Skin epidermis (tissue), 12 donors: ENCODE data around the gene PCYT1A.

Experiments
- H3K27ac ChIP-seq, 21 experiments: fragments of 200-600 bp; sonication (generic) in 11 of 21; one replicate each; pipeline ENCODE4 v1.5.0; 2020; ENCODE audit warnings: mild to moderate bottlenecking in 3 of 21, inconsistent platforms in 2 of 21, moderate library complexity in 2 of 21
- H3K4me3 ChIP-seq, 7 experiments: fragments of 200-600 bp; sonication (generic) in 2 of 7; one replicate each; pipeline ENCODE4 v1.5.0; 2020; ENCODE audit warnings: inconsistent platforms in 2 of 7, mild to moderate bottlenecking in 2 of 7, moderate library complexity in 1 of 7

The PCYT1A gene

DNA sequence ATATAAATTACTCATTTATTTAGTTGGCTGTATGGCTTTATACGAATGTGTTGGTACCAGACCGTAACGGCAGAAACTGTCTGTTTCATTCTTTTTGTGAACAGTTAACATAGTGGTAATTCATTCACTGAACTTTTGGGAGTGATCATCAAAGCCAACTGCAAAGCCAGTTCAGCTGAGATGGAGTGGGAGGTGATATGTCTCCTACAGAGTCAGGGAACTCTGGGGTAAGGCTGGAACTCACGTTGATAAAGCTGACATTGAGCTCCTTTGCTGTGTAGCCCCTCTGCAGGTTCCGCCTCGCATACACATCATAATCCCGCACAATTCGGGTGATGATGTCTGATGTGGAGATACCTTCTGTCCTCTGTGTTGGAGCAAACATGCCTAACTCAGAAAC lies 45.8 kb downstream of the PCYT1A start:
- H3K27ac ChIP-seq: no peak overlapping the region
- H3K4me3 ChIP-seq: no peak overlapping the region

DNA sequence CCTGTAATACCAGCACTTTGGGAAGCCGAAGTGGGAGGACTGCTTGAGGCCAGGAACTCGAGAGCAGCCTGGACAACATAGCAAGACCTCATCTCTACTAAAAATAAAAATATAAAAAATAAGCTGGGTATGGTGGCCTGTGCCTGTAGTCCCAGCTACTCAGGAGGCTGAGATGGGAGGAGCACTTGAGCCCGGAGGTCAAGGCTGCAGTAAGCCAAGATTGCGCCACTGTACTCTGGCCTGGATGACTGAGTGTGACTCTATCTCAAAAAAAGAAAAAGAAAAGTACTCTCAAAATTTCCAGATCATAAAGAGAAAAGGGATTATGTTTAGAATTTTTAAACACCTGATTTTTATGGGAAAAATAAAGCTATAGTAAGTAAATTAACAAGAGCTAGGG lies 47.1 kb downstream of the PCYT1A start:
- H3K4me3 ChIP-seq: no peak overlapping the region
- H3K27ac ChIP-seq: no peak overlapping the region

DNA sequence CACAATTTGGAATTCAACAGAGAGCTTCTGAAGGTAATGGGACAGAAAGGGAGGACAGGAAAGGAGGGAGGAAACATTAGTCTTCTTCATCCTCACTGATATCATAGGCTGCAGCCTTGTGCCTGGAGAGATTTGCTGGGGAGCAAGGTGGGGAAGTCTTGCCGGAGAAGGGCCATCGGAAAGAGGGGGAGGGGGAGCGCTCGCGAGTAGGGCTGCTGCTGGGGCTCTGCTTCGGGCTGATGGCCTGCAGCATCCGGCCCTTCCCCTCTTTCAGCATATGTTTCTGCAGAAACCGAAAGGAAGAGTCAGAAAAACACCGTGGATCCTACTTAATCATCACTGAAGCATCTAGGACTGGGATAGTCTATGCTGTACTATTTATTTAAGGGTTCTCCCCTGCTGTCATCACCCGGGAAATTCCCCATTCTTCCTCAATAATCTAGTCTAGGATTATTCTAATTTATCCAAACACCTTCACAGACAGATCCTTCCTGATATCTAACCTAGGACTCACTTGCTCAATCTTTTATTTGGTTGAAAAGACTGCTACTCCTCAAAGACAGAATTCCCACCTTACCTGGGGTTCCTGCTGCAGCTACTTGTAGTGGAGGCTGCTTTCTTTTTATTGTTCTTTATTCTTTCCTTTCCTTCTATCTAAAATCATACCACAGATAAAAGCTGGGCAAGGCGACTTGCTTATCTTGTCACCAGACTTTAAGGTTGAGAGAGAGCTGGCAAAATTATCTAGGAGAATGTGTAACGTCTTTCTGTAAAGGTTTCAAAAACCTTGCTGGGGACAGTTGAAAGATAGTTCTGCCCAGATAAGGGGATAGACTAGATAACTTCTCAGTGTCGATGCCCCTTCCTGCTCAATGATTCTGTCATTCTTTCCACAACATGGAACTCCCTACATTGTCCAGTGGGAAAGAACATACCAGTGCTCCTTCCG lies 48.6 kb downstream of the PCYT1A start:
- no peak overlapping the region for H3K27ac ChIP-seq
- H3K4me3 ChIP-seq: no peak overlapping the region

DNA sequence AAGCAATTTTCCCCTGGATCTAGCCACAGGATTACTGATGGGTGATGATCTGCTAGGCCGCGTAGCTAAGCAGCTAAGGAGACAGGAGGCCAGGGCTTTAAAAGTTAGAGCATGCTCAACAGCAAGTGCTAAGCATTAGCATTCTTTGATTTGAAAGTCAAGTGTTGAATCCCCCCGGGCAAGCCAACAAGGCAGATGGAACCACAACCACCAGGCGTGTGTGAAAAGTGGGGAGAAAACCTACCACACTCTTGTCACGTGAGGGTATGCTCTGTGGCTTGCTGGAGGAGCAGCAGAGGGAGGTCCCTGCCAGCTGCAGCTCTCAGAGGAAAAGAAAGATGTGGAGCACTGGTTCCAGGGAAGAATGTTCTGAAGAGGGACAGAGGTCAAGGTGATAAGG lies 50.3 kb downstream of the PCYT1A start:
- H3K27ac ChIP-seq: peak overlapping the region in 2 of 21 experiments; percentile 15 to 47

DNA sequence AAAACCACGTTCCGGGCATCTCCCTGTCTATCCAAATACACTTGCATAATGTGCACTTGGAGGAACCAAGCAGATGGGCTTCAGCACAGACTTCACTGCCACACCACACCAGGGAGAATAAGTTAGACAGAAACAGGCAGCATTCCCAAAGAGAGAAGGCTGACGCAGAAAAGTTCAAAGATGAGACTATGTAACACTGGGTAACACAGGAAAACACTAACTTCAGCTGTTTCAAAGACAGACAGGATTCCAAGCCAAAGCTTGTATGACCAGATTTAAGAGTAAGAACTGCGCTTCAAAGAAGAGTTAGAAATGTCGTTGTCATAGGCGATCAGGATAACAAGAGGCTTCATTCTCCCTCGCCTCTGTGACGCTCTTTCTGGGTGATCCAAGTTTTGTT lies 51.3 kb downstream of the PCYT1A start:
- Histone ChIP-seq H3K4me3 (no peak overlapping the region), H3K27ac (peak overlapping the region in 5 of 21 experiments; percentile 4 to 65 (median 47))

More for the DNA sequence above, 50.3 kb downstream of the PCYT1A start:
- no peak overlapping the region for H3K4me3 ChIP-seq

DNA sequence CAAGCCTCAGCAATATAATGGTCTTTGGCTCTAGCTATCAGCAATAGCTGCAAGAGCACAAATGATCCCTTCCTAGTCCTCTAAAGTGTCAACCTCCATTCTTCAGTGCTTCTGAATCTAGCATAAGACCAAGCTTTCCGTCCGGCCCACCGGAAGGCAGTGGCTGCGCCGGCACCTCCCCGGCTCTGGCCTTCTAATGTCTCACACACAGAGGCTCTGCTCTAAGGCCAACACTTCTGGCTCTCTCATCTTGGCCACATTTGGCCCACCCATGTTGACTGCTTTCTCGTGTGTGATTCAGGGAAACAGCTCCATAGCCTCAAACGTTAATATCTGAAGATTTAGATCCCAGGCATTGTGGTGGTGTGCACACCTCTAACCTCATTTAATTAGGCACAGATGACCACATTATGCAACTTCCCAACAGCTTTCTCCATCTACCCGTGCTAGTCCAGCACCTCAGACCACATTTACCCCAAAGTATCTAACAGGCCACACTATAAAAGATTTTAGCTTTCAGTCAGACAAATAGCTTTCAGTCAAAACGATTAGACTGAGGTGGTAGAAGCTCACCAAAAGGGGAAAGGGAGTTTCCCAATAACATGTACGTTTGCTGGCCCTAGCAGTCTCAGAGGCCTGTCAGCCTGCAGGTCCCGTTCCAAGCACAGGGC lies 51.9 kb downstream of the PCYT1A start:
- H3K27ac ChIP-seq: peak overlapping the region in 5 of 21 experiments; percentile 4 to 65 (median 47)
- H3K4me3 ChIP-seq: no peak overlapping the region

DNA sequence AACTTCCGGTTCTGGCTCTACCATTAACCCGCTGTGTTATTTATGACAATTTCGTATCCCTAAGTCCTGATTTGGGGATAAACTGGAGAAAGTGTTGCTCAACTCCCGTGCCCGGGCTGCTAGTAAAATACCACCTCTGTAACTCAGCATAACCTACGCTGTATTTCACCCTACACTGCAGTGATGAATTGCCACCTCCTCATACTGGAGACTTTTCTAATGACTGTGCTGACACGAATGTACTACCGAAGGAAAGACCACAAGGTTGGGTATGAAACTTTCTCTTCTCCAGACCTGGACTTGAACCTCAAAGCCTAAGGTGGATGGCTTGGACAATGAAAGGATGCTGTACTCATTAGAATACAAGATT lies 54.7 kb downstream of the PCYT1A start:
- H3K27ac ChIP-seq: no peak overlapping the region
- H3K4me3 ChIP-seq: no peak overlapping the region

DNA sequence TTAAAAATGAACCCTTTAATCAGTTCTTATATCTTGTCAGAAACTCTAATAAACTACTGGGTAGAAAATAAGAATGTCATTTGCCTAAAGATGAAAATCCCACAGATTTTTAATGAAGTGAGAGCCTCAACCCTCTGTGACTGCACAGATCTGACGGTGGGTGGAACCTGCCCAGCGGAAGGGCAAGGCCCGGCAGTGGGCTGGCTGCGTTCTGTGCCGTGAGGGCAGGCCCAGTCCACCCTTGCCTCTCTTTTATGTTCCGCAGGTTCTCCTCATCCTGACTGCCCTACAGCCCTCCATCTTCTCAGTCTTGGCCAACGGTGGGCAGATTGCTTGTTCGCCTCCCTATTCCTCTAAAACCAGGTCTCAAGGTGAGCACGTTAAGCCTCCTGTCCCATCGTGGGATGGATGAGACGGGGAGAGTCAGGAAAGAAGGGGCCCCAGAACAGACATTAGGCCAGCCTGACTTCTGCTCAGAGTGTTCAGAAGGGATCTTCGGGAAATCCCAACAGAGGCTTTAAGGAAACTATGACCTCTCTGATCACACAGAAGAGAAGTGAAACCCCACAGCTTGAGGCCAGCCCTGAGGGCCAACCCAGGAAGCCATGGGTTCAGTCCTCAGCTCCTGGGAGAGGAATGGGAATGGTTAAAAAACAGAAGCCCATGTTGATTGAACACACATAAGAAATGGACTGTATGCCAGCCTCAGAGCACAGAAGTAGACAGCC lies 55.2 kb downstream of the PCYT1A start:
- H3K27ac ChIP-seq: no peak overlapping the region

DNA sequence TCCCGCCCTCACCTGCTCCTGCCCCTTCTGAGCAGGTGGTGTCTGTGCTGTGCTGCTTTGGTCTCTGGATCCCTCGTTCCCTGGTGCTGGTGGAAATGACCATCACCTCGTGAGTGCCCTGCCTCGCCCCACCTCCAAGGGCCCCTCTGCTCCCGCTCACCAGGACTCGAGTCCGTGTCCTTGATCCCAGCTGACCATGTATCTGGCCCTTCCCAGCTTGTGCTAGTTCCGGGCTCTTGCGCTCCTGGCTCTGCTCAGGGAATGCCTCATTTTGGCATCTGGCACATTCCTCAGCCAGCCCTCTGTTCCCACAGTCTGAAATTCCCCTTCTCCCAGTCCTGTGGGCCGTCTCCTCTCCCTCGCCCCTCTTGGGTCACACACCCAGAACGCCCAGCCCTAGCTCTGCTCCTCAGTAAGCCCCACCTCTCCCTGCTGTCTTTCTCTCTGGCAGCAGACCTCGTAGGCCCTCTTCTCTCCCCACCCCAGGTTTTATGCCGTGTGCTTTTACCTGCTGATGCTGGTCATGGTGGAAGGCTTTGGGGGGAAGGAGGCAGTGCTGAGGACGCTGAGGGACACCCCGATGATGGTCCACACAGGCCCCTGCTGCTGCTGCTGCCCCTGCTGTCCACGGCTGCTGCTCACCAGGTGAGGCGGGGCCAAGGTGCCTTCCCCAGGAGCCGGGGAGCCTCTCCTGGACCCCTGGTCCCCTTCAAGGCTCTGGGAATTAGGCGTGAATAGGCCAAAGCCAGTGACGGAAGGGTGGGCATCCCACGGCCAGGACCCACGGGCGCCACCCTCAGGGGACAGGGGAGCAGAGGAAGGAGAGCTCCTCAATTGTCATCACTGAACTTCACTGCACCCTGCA lies 59.7 kb downstream of the PCYT1A start:
- H3K4me3 ChIP-seq: no peak overlapping the region
- H3K27ac ChIP-seq: peak overlapping the region in 2 of 21 experiments; percentile 17 to 35

More for the DNA sequence above, 55.2 kb downstream of the PCYT1A start:
- H3K4me3 ChIP-seq: no peak overlapping the region

DNA sequence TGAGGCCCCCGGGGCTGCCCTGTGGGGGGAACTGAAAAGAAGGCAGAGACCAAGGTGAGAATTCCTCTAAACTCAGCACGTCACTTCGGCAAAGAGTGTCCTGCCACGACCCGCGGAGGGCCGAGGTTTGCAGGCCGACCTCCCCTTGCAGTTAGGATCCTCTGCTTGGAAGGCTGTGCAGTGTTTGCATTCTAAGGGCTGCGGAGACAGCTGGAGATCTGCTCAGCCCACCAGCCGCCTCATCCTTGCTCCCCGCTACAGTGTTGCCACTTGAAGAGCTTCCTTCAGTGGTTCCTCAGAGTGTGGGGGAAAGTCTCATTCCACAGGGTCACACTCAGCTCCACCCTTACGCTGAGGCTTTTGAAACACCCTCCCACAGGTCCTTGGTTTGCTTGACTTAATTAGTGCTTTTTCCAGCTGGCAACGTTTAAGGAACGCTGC lies 60.4 kb downstream of the PCYT1A start:
- Histone ChIP-seq H3K4me3 (no peak overlapping the region), H3K27ac (peak overlapping the region in 1 of 21 experiments; percentile 17)

DNA sequence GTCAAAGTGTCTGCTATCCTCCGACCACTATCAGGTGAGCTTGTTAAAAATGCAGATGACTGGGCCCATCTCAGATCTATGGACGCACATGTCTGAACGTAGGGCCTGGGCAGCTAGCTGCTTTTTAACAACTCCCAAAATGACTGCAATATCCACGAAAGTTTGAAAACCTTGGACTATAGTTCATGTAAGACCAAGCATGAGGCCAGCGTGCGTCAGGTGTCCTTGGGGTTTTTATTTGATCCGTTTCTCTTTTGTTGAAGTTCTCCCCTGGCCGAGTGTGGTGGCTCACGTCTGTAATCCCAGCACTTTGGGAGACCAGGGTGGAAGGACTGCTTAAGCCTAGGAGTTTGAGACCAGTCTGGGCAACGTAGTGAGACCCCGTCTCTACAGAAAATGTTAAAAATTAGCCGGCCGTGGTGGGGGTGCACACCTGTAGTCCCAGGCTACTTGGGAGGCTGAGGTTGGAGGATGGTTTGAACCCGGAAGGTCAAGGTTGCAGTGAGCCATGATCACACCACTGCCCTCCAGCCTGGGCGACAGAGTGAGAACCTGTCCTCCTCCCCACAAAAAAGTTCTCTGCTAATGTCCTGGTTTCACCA lies 61.7 kb downstream of the PCYT1A start:
- Histone ChIP-seq H3K4me3 (no peak overlapping the region), H3K27ac (no peak overlapping the region)

DNA sequence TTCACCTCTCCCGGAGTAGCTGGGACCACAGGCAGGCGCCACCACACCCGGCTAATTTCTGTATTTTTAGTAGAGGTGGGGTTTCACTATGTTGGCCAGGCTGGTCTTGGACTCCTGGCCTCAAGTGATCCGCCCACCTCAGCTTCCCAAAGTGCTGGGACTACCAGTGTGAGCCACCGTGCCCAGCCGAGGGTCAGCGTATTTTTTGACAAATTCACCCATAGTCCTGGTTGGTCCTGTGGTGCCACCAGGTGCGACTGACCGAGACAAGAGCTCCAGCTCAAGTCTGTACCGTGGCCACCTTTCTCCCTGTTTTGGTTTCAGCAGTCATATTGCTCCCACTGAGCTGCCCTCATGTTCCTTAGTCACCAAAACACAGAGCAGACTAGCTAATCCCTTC lies 62.4 kb downstream of the PCYT1A start:
- Histone ChIP-seq H3K4me3 (no peak overlapping the region), H3K27ac (no peak overlapping the region)

DNA sequence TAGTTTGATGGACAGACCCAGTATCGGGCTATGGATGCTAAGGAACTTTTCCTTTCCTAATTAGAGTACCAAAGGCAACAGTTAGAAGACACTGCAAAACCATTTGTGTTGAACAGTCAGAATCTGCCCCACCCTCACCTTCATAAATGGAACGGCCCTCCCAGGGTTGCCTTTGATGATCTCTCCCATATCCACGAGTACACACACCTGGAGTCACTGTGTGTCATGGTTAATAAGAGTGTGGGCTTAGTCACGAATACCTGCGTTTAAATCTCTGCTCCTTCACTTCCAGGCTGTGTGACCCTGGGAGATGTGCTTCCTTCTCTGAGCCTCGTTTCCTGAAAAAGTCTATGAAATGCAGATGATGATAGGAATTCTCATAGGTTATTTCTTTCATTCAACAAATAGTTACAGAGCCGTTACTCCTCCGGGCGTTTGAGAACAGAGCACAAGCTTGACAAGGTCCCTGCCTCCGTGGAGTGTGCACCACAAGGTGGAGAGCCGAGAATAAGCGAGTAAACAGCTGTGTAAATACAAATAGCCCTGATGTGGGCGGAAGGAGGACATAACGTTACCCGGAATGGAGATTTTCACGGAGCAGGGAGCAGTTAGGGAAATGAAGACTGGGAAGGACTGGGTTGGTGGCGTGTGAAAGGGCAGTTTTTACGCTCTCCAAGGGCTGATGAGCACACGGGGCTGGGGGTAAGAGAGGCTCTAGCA lies 64.5 kb downstream of the PCYT1A start:
- Histone ChIP-seq H3K27ac (no peak overlapping the region), H3K4me3 (no peak overlapping the region)

DNA sequence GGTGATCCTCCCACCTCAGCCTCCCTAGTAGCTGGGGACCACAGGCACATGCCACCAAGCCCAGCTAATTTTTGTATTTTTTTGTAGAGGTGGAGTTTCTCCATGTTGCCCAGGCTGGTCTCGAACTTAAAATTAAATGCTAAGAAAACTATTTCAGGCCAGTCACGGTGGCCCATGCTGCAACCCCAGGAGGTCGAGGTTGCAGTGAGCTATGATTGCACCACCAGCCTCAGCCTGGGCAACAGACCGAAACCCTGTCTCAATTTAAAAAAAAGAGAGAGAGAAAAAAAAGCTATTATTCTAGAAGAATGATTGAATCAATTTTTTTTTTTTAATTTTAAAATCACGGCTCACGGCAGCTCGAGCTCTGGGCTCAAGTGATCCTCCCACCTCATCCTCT lies 66.5 kb downstream of the PCYT1A start:
- Histone ChIP-seq H3K4me3 (no peak overlapping the region), H3K27ac (peak overlapping the region in 2 of 21 experiments; percentile 32 to 33)

DNA sequence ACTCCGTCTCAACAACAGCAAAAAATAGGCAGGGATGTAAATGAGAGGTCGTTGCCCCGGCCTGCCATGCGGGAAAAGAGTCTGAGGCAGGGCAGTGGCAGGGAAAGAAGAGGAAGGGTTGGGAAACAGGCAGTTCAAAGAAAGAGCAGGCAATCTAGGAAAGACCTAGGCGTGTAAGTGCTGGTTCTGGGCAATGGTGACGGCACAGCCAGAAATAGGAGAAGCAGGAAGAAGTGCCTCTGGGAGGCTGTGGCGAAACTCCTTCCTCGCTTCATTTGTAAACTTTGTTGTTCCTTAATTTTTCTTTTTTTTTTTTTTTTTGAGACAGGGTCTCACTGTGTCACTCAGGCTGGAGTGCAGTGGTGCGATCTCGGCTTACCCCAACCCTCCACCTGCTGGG lies 66.9 kb downstream of the PCYT1A start:
- Histone ChIP-seq H3K27ac (peak overlapping the region in 3 of 21 experiments; percentile 33 to 52 (median 48)), H3K4me3 (no peak overlapping the region)

DNA sequence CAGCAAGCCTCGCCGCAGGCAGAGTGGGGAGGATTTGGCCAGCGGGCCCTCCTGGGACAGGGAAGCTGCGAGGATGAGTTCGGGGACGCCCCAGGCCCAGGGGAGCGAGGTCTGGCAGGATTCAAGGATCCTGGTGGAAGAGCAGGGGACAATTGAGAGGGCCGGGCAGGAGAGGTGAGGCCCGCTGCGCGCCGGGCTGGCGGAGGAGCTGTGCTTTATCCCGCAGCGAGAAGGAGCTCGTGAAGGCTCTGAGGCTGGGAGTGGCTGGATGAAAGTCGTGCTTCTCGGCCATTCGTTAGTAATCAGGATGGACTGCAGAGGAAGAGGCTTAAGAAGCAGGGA lies 67.6 kb downstream of the PCYT1A start:
- H3K4me3 ChIP-seq: no peak overlapping the region

DNA sequence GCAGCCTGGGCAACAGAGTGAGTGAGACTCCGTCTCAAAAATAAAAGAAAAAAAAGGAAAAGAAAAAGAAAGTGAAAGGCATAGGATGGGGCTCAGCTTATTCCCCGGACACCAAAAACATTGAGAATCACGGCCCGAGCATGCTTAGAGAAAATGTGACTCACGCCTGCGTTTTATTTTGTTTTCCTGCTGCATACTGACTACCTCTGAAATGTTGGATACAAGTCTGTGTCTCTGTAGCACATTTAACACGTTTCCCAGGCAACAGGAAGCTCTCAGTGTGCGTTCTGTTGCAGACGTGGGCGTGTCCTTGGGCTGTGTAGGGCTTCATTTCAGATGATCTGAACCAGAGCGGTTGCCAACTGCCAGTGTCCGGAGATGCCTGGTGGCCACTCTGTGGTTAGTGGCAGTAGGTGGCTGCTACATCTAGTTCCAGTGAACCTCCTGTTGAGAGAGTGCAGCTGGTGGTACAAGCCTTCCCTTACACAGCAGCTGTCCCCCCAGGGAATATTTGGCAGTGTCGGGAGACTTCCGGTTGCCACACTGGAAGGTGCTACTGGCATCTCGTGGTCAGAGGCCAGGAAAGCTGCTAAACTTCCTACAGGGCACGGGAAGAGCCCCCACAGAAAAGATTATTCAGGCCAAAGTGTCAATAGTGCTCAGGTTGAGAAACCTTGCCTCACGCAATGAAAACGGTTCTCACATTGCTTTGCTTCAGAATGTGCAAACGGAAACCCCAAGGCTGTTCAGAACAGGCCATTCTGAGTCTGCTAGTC lies 68.1 kb downstream of the PCYT1A start:
- H3K27ac ChIP-seq: peak overlapping the region in 15 of 21 experiments; percentile 1 to 67 (median 46)
- peak overlapping the region in 4 of 7 experiments; percentile 0 to 15 (median 8) for H3K4me3 ChIP-seq

More for the DNA sequence above, 67.6 kb downstream of the PCYT1A start:
- H3K27ac ChIP-seq: peak overlapping the region in 10 of 21 experiments; percentile 1 to 67 (median 50)
